Stimulated activated CD8-positive, alpha-beta memory T cell treated with anti-CD3 and anti-CD28 coated beads, Interleukin-15, amount 100 ng/mL, for 48 hours (primary cell): Measurements from ENCODE around the gene PNMA1.

Experiments
- DNase-seq, 2 donors: peaks; one replicate each; pipeline ENCODE4 v3.0.0-alpha.2; 2020; ENCODE audit warnings: low read depth in 2 of 2

PNMA1 gene

DNA sequence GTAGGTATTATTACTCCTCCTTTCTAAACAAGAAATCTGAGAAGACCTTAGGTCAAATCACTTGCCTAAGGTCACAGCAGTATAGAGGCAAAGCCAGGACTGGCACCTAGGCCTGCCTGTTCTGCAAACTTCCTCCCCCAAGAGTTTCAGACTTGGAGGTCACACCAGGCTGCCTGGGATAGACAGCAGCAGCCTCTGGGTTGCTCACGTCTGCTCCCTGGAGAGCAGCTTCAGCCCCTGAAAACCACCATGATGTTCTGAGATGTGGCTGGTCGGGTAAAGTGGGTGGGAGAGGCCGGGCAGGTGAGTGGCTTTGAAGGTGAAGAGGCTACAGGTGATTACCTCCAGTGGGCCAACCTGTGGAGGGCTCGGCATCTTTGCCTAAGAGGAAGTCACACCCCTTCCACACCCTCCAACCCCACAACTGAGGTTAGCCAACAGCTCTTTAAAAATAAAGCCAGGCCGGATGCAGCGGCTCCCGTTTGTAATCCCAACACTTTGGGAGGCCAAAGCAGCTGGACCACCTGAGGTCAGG, 37.0 kb upstream of the PNMA1 start:
- no peak for DNase-seq

GRCh38 chr14:73750531-73750901, 36.3 kb upstream of the PNMA1 start:
- DNase-seq, result no peak

- DNase-seq, result no peak
These were observed 35.7 kb upstream of the PNMA1 start for GRCh38 chr14:73749706-73750530.

- no peak for DNase-seq
These were observed 34.7 kb upstream of the PNMA1 start for GRCh38 chr14:73748858-73749357.

- DNase-seq, result no peak
These were observed 33.4 kb upstream of the PNMA1 start for GRCh38 chr14:73747379-73748211.

DNA sequence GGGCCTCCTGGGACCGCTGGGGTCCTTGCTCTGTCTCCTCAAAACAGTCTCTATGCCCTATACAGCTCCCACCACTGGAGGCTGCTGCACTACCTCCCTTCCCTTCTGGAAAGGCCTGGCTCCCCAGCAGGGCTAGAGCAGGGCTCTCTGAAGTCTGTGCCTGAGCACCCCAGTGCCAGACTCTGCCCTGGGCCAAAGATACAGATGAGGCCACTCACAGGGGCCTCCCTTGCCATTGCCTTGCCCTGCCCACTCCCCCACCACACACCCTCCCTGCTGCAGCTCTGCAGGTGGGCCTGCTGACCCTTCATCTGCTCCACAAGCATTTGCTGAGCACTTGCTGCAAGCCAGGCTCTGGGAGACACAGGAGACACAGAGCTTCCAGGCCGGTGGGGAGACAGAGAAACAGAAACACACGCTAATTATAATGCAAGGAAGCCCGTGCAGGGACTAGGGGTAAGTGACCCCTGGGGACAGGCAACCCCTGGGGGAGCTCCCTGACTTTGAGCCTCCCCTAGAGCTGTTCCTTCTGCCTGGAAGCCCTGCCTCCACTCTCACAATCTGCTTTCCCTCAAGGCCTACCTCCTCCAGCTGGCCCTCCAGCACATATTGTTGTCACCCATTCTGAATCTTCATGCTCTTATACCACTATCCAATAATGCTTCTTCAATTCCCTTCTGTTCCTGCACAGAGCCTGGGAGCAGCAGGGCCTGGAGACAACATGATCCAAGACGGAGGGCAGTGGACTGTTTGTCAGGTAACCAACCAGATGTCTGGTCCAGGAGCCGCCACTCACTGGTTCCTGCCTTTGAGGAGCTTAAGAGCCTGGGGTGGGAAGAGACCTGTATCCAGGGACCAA, 32.6 kb upstream of the PNMA1 start:
- no peak for DNase-seq

- DNase-seq, result no peak
These were observed 31.7 kb upstream of the PNMA1 start for GRCh38 chr14:73745571-73746519.

DNA sequence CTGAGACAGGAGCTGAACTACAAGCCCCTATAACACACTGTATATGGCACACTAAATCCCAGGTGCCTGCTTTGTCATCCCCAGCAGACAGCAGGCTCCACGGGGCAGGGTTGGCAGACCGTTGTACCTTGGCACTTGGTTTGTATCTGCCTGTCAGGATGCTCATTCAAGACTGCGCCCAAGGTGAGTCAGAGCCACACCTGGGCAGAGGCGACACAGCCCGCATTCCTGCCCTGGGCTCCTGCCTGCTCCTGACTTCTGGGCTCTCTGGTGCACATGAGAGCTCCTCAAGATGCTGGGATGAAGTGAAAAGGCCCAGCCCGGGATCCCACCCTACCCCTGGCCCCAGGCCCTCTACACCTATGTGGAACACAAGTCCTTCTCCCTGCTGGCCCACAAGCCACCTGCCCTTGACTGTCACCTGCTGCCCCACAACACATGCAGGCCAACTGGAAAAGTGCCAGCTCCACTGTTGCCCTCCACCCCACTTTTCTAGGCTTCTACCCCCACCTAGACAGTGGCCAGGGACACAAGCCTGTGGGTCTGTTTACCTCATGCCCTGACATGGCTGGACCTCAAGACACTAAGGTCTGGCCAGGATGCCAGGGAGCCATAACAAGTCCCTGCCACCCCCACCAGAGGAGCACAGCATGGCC, 30.8 kb upstream of the PNMA1 start:
- DNase-seq, result no peak

DNA sequence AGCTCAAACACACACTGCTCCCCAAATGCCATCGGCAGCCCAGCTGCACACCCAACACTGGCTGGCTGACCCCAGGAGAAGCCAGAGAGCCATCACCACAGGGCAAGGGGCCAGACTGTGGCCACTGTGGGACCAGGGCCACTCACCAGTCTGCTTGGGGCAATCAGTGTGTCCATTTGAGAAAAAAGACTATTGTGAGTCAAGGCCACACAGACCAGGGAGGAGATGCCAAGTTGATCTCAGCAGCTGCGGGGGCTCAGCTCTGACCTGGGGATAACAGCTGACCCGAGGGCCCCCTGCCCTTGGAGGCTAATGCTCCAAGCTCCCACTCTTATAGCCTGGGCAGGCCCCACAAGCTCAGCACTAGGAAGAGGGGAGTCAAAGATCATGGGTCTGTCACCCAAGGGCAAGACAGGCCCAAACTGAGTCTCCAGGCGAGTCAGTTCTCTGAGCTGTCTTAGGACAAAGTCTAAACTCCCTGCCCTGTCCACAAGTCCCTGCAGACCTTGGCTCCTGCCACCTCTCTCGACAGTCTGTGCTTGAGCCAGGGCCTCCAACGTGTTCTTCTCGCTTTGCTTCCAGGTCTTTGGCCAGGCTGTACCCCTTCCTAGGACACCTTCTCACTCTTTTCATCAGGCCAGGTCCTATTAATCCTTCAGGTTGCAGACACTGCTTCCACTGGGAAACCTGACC, 30.1 kb upstream of the PNMA1 start:
- no peak for DNase-seq

DNA sequence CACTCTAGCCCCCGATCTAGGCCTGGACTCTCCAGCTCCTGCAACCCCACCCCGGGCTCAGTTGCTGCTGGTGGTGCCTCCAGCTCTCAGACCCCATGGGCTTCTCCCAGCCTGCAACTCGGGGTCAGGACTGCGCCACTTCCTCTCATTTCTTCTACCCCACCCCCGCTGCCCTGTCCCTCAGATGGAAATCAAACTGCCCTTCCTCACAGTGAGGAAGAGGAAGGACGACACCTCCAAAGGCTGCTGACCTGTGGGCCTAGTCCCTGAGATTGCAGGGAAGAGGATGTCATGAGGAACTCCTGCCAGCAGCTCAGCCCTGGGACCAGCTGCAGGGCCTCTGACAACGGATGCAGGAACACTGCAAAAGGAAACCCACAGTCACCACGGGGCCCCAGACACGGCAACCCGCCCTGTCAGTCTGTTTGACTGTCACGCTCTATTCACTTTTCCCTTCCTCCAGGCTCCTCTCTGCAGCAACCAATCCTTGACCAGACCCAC, 29.3 kb upstream of the PNMA1 start:
- no peak for DNase-seq

DNA sequence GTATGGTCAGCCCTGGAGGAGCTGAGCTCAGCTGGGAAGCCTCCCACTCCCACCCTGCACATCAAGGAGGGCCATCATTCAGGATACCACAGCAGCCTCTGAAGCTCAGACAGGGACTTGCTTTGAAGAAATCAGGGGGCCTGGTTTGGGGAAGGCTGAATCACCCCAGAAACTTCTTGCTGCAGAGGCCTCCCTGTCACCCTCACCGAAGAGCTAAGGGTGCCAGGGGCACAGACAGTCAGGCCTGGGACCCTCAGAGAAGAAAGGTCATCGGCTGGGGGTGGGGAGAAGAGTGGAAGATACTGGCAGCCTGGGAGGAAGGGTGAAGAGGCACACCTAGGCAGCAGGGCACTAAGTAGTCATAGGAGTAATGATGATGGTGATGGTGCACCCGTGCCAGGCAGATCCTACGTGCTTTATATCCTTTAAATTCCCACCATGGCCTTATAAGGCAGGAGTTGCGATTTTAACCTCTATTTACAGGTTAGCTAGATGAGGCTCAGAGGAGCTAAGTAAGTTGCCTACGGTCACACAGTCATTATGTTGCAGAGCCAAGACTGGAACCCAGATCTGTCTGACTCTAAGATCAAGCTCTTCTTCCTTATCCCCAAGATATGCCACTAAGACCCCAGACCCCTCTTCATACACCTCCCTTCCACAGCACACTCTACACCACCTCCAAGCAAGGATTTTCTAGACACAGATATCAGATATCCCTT, 28.5 kb upstream of the PNMA1 start:
- DNase-seq, result no peak

DNA sequence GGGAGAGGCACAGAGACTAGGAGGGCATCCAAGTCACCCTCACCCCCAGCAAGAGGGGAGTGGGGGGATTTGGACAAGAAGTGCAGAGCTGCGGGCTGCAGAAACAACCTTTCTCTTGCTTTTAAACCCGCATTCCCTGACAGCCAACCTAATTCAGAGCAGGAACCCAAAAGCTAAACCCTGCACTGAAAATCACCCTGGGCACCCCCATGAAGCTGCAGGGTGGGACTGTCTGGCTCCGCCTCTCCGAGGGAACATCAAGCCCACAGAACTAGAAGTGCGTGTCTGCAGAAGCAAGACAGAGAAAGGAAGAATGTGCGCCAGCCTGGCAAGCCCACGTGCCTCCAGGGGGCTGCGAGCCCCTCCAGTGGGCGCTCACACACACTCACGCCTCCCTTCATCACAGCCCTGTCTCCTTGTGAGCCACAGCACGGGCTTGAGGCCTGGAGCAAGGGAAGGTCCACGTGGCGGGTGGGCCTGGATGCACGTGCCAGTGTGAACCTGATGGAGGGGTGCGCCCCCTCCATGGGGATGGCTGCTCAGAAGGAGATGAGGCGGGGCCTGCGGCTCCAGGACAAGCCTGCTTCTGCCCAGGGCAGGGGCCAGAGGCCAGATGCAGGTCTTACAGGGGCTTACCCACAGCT, 27.8 kb upstream of the PNMA1 start:
- no peak for DNase-seq

GRCh38 chr14:73741386-73741875, 27.2 kb upstream of the PNMA1 start:
- DNase-seq, result peak in 1 of 2 donors; percentile 63

GRCh38 chr14:73740618-73741326, 26.6 kb upstream of the PNMA1 start:
- DNase-seq, result no peak

DNA sequence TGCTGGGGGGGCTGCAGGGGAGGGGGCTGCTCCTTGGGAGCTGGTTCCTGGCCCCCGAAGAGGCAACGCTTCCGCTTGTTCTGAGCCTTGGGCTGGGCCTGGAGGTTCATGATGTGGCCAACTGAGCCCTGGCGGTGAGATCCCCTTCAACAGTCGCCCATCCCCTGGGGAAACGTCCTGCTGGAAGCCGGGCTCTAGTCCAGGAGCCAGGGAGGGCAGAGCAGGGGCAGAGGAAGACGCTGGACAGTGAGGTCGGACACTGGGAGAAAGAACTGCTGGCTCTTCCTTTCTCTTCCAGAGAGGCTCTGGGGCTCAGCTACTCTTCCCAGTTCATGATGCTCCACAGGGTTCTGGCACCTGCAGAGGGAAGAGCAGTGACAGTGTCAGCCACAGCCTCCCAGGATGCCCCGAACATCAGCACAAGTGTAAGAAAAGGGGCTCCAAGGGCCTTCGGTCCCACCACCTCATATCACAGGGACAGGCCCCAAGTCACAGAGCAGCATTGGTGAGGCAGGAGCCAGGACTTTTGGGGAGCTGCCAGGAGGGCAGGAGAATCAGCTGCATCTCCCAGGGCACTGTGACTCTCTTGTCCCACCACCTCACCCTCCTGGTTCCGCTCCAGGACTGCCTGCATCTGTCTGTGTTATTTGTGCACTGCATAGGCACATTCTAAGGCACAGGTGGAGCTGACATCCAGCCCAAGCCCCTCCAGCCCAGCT, 25.9 kb upstream of the PNMA1 start:
- no peak for DNase-seq

DNA sequence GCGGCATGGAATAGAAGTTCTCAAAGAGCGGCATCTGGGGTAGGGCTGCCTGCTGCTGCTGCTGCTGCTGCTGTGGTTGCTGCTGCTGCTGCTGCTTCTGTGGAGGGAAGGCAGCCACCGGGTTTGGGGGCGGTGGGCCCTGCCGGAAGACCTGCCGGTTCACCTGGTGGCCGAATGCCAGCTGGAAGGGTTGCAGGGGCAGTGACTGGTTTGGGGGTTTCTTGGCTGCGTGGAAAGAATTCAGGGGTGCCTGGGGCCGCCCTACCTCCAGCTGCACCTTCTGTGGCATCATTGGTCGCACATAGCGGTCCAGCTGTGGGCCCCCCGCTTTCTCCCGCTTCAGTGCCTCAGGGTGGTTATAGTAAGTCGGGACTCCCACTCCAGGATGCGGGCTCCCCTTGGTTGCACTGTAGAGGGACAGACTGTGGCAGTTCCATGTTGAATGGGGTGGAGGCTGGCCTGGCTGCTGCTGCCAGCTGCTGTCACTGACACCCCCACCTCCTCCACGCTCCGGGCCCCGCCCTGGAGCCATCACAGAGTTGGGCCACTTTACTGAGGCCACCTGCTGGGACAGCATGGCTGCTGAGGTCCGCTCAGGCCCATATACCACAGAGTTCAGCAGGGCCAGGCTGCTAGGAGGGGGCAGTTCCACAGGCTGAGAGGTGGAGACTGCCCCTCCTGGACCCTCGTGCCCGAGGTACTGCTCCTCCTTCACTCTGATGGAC, 25.2 kb upstream of the PNMA1 start:
- no peak for DNase-seq
